ENCODE results near the gene NECTIN4. TPM values are rescaled to one million over a fixed set of nuclear protein-coding genes. Genes with fewer than 3 reads are reported as not detected.

NECTIN4 gene
- total RNA-seq, 4 donors from 2014 or later, result 126 to 188 (median 164) TPM

DNA sequence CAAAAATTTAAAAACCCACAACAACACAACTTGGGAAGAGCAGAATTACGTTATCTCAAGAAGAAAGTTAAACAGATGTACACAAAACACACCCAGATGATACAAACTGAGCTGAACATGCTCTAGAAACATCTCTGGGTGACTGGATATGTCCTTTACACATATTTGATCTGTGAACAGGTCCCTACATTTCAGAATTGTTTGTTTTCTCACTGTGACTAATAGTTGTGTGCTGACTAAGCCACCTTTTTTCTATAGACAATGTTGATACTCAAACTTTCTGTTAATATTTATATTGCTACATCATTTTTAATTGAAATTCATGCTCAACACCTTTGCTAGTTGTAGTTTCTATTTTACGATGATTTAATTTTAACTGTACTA is 67.4 kb downstream of the NECTIN4 start:
- H3K36me3 ChIP-seq, result no peaks in the 10 kb centered on the region
- peak overlapping the region; percentile 95 for H3K27ac ChIP-seq
- no peak overlapping the region for H3K4me3 ChIP-seq
- no peak for DNase-seq (ENCODE audit: low spot score in 2 of 2)
- H3K9me3 ChIP-seq, result no peaks in the 10 kb centered on the region
- WGBS, result 89% methylated on average over 2 of the region's 2 CpGs
- H3K4me1 ChIP-seq, result peaks cover 40% of the 10 kb centered on the region
- no peaks in the 10 kb centered on the region for H3K27me3 ChIP-seq
- TF ChIP-seq EP300 (IDR thresholded peaks at IDR 0.05) (no peak), POLR2AphosphoS5 (IDR thresholded peaks at IDR 0.05) (no peak), POLR2A (IDR thresholded peaks at IDR 0.05) (no peak)
- TF ChIP-seq, protein P1, sequence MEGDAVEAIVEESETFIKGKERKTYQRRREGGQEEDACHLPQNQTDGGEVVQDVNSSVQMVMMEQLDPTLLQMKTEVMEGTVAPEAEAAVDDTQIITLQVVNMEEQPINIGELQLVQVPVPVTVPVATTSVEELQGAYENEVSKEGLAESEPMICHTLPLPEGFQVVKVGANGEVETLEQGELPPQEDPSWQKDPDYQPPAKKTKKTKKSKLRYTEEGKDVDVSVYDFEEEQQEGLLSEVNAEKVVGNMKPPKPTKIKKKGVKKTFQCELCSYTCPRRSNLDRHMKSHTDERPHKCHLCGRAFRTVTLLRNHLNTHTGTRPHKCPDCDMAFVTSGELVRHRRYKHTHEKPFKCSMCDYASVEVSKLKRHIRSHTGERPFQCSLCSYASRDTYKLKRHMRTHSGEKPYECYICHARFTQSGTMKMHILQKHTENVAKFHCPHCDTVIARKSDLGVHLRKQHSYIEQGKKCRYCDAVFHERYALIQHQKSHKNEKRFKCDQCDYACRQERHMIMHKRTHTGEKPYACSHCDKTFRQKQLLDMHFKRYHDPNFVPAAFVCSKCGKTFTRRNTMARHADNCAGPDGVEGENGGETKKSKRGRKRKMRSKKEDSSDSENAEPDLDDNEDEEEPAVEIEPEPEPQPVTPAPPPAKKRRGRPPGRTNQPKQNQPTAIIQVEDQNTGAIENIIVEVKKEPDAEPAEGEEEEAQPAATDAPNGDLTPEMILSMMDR (IDR thresholded peaks at IDR 0.05), result no peak

DNA sequence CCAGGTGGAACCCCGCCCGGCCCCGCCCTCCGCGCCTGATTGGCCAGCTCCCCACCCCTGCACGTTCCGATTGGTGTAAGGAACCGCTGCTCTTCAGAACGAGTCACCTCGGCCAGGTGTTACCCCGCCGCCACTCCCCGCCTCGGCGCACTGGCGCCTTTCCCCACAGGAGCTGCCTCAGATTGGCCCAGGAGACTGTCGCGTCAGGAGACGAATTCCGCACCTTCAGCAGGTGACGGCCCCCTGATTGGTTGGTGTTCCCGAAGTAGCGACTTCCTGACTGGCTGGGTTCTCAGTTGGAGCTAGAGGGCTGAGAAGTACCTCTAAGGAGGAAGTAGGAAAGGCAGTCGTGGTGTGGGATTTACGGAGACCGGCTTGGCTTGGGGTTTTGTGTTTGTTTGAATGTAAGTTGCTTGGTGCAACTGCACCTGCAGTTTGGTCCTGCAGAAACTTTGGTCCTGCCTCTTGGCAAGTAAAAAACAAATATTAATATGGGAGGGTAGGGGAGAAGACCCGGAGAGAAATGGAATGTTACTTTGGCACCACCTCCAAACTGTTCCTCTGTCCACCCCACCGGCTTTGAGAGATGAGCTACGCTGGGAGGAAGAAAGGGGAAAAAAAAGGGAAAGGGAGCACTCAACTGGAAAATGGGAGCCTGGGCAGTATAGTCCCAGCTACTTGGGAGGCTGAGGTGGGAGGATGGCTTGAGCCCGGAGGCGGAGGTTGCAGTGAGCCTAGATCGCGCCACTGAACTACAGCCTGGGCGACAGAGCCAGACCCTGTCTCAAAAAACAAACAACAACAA is 68.0 kb downstream of the NECTIN4 start:
- peaks cover 43% of the 10 kb centered on the region for H3K4me1 ChIP-seq
- DNase-seq (ENCODE audit: low spot score in 2 of 2), result peak; percentile 91 to 92
- 14% methylated on average over 28 of the region's 34 CpGs for WGBS

More for the DNA sequence above, 68.0 kb downstream of the NECTIN4 start:
- peak overlapping the region; percentile 95 for H3K27ac ChIP-seq
- TF ChIP-seq EP300 (IDR thresholded peaks at IDR 0.05), result no peak
- TF ChIP-seq POLR2AphosphoS5 (IDR thresholded peaks at IDR 0.05), result peak in 1 of 3 donors; percentile 39
- peak in 1 of 2 donors; percentile 15 for TF ChIP-seq POLR2A (IDR thresholded peaks at IDR 0.05)
- TF ChIP-seq, protein P1 (IDR thresholded peaks at IDR 0.05), result no peak
- no peaks in the 10 kb centered on the region for H3K9me3 ChIP-seq
- H3K36me3 ChIP-seq, result no peaks in the 10 kb centered on the region
- H3K4me3 ChIP-seq, result peak overlapping the region; percentile 70
- H3K27me3 ChIP-seq, result no peaks in the 10 kb centered on the region

Other genes with a start within 250 kb of the NECTIN4 start
- gene CD244, start 226.7 kb downstream of the NECTIN4 start, total RNA-seq, result under 1 TPM in 2 of 4 donors, not detected in 2; 0.49 to 0.68 TPM
- gene ITLN1, start 204.4 kb downstream of the NECTIN4 start, total RNA-seq, result not detected
- 1 to 10 TPM in 1 of 4 donors, under 1 TPM in 1, not detected in 2; 0.55 to 1.2 TPM for gene ITLN2, start 134.7 kb downstream of the NECTIN4 start, total RNA-seq
- 100 to 1,000 TPM; 101 to 112 (median 107) TPM for gene F11R, start 68.4 kb downstream of the NECTIN4 start, total RNA-seq
- gene TSTD1, start 50.6 kb downstream of the NECTIN4 start, total RNA-seq, result 100 to 1,000 TPM in 2 of 4 donors, 10 to 100 TPM in 2; 70.0 to 123 (median 98.8) TPM
- 10 to 100 TPM; 33.9 to 88.7 (median 43.7) TPM for gene USF1, start 43.6 kb downstream of the NECTIN4 start, total RNA-seq
- 10 to 100 TPM; 12.3 to 46.2 (median 14.5) TPM for gene ARHGAP30, start 19.7 kb downstream of the NECTIN4 start, total RNA-seq
- gene KLHDC9, start 8.8 kb upstream of the NECTIN4 start, total RNA-seq, result 1 to 10 TPM in 3 of 4 donors, not detected in 1; 1.3 to 4.0 (median 1.4) TPM
- 10 to 100 TPM; 21.3 to 33.9 (median 27.1) TPM for gene PFDN2, start 28.5 kb upstream of the NECTIN4 start, total RNA-seq
- 10 to 100 TPM; 28.3 to 58.2 (median 39.6) TPM for gene NIT1, start 28.5 kb upstream of the NECTIN4 start, total RNA-seq
- 10 to 100 TPM; 24.4 to 47.0 (median 36.6) TPM for gene DEDD, start 43.1 kb upstream of the NECTIN4 start, total RNA-seq
- 10 to 100 TPM; 44.2 to 98.8 (median 80.2) TPM for gene UFC1, start 64.4 kb upstream of the NECTIN4 start, total RNA-seq
- gene USP21, start 69.9 kb upstream of the NECTIN4 start, total RNA-seq, result 10 to 100 TPM; 18.7 to 37.0 (median 28.8) TPM
- 10 to 100 TPM; 22.2 to 75.2 (median 37.2) TPM for gene PPOX, start 76.9 kb upstream of the NECTIN4 start, total RNA-seq
- gene B4GALT3, start 87.9 kb upstream of the NECTIN4 start, total RNA-seq, result 10 to 100 TPM; 26.9 to 36.6 (median 30.0) TPM
- 1 to 10 TPM in 3 of 4 donors, under 1 TPM in 1; 0.93 to 9.9 (median 6.3) TPM for gene ADAMTS4, start 109.5 kb upstream of the NECTIN4 start, total RNA-seq
- gene NDUFS2, start 112.8 kb upstream of the NECTIN4 start, total RNA-seq, result 100 to 1,000 TPM in 3 of 4 donors, 10 to 100 TPM in 1; 99.1 to 132 (median 112) TPM
- gene FCER1G, start 125.7 kb upstream of the NECTIN4 start, total RNA-seq, result 10 to 100 TPM in 1 of 4 donors, 1 to 10 TPM in 2, not detected in 1; 2.3 to 12.6 (median 4.6) TPM
- gene APOA2, start 134.1 kb upstream of the NECTIN4 start, total RNA-seq, result 10 to 100 TPM in 1 of 4 donors, not detected in 3; 29.6 TPM
- gene TOMM40L, start 136.5 kb upstream of the NECTIN4 start, total RNA-seq, result 10 to 100 TPM in 2 of 4 donors, 1 to 10 TPM in 2; 6.7 to 21.0 (median 8.7) TPM
- 1 to 10 TPM in 1 of 4 donors, not detected in 3; 1.2 TPM for gene NR1I3, start 148.6 kb upstream of the NECTIN4 start, total RNA-seq
- 10 to 100 TPM in 1 of 4 donors, 1 to 10 TPM in 3; 2.7 to 10.1 (median 3.7) TPM for gene PCP4L1, start 169.2 kb upstream of the NECTIN4 start, total RNA-seq
- gene MPZ, start 220.4 kb upstream of the NECTIN4 start, total RNA-seq, result 1 to 10 TPM; 2.0 to 3.9 (median 2.7) TPM
- 10 to 100 TPM; 45.0 to 84.6 (median 60.7) TPM for gene SDHC, start 224.8 kb upstream of the NECTIN4 start, total RNA-seq